ENCODE results near the gene MED12L.

The MED12L gene

GRCh38 chr3:151479452-151479851 is 394.0 kb downstream of the MED12L start:
- Histone ChIP-seq H3K36me3 (no peaks in the 10 kb centered on the region), H3K9me3 (no peaks in the 10 kb centered on the region), H3K27me3 (no peaks in the 10 kb centered on the region), H3K4me1 (no peaks in the 10 kb centered on the region), H3K4me3 (ENCODE audit: low read depth, low read length) (no peak overlapping the region)
- TF ChIP-seq CTCF (IDR thresholded peaks at IDR 0.05; ENCODE audit: low read depth, low read length), result no peak
- DNase-seq, result no peak

- H3K36me3 ChIP-seq, result no peaks in the 10 kb centered on the region
- no peaks in the 10 kb centered on the region for H3K27me3 ChIP-seq
- no peaks in the 10 kb centered on the region for H3K4me1 ChIP-seq
- no peak for DNase-seq
- no peak for TF ChIP-seq CTCF (IDR thresholded peaks at IDR 0.05; ENCODE audit: low read depth, low read length)
- H3K9me3 ChIP-seq, result no peaks in the 10 kb centered on the region
- H3K4me3 ChIP-seq (ENCODE audit: low read depth, low read length), result no peak overlapping the region
Measured at GRCh38 chr3:151480492-151480891, 395.0 kb downstream of the MED12L start.

- no peak overlapping the region for H3K4me3 ChIP-seq (ENCODE audit: low read depth, low read length)
- H3K36me3 ChIP-seq, result no peaks in the 10 kb centered on the region
- H3K4me1 ChIP-seq, result no peaks in the 10 kb centered on the region
- no peaks in the 10 kb centered on the region for H3K9me3 ChIP-seq
- no peak for TF ChIP-seq CTCF (IDR thresholded peaks at IDR 0.05; ENCODE audit: low read depth, low read length)
- H3K27me3 ChIP-seq, result no peaks in the 10 kb centered on the region
- DNase-seq, result no peak
Measured at GRCh38 chr3:151483488-151483887, 398.0 kb downstream of the MED12L start.

- no peaks in the 10 kb centered on the region for H3K36me3 ChIP-seq
- H3K9me3 ChIP-seq, result no peaks in the 10 kb centered on the region
- TF ChIP-seq CTCF (IDR thresholded peaks at IDR 0.05; ENCODE audit: low read depth, low read length), result no peak
- DNase-seq, result no peak
- H3K27me3 ChIP-seq, result no peaks in the 10 kb centered on the region
- no peaks in the 10 kb centered on the region for H3K4me1 ChIP-seq
- no peak overlapping the region for H3K4me3 ChIP-seq (ENCODE audit: low read depth, low read length)
Measured at GRCh38 chr3:151483961-151484520, 398.6 kb downstream of the MED12L start.
